CD4-positive, alpha-beta T cell treated with Interleukin-10 for 1 hour (primary cell): ENCODE results near the gene CELA3A.
"Not testable (repeated sequence)": the region's sequence is repeated elsewhere in the genome, so short reads cannot be mapped to it uniquely, and the experiment has no call there.

Experiments used
- DNase-seq: peaks from one replicate; pipeline ENCODE4 v3.0.0-alpha.2; 2020

The CELA3A gene

GRCh38 chr1:22001409-22001808 lies at the start of gene CELA3A:
CELA3A (plus strand) TSS chr1:22001657; CDS start chr1:22001675, 18 bp downstream.
- DNase-seq: no peak

GRCh38 chr1:21952786-21953520 lies 48.5 kb upstream of the CELA3A start:
- DNase-seq: no peak

- DNase-seq: no peak
These were observed 46.4 kb upstream of the CELA3A start for GRCh38 chr1:21955058-21955457.

GRCh38 chr1:21955501-21956281 lies 45.8 kb upstream of the CELA3A start:
- DNase-seq: no peak

DNA sequence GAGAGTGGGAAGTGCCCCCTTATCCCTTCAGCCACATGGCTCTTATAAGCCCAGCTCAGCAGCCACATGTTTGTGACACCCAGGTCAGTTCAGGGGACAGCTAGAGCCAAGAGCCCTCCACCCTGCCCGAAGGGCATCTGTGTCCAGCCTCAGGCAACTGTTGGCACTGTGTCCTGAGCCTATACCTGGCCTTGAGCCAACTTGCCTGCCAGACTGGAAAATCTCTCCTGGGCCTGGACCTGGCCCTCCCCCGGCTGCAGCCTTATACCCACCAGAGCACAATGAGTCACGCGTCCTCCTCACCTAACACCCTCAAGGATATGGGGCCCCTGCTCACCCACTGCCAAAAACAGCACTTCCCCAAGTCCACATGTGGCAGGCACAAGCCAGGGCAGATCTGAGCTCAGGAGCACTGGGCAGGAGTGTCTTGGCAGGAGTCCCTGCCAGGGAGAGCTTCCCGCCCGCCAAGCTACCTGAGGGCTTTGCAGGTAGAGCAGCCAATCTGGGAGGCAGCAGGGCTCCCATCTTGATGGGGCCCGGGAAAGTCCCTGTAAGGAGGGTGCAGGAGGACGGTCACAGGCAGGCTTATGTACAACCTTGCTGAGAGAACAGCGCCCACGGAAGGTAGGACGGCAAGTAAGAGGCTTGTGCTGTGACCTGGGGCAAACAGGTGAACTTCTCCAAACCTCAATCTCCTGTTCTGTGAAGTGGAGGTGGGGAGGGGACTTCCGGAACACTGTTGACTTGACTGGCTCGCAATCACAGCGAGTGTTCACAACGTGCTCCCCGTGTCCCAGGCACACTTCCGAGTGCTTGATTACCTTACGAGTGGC lies 44.5 kb upstream of the CELA3A start:
- DNase-seq: peak; percentile 75

GRCh38 chr1:21961337-21961736 lies 40.1 kb upstream of the CELA3A start:
- DNase-seq: no peak

DNA sequence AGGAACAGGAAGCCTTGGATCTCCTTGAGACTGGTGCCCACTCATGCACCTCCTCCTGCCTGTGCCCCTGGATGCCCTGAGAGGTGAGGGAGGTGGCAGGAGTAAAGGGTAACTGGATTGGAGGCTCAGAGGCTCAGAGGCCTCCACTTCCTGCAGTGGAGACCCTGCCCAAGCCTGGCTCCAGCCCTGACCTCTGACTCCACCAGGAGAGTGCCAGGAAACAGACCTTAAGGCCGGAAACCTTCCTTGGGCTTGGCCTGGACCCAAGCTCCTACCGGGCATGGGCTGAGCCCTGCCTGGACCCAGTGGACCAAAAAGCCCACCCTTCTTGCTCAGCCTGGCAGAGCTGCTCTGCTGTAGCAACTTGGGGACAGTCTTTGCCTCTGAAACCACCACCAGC lies 39.7 kb upstream of the CELA3A start:
- no peak for DNase-seq

DNA sequence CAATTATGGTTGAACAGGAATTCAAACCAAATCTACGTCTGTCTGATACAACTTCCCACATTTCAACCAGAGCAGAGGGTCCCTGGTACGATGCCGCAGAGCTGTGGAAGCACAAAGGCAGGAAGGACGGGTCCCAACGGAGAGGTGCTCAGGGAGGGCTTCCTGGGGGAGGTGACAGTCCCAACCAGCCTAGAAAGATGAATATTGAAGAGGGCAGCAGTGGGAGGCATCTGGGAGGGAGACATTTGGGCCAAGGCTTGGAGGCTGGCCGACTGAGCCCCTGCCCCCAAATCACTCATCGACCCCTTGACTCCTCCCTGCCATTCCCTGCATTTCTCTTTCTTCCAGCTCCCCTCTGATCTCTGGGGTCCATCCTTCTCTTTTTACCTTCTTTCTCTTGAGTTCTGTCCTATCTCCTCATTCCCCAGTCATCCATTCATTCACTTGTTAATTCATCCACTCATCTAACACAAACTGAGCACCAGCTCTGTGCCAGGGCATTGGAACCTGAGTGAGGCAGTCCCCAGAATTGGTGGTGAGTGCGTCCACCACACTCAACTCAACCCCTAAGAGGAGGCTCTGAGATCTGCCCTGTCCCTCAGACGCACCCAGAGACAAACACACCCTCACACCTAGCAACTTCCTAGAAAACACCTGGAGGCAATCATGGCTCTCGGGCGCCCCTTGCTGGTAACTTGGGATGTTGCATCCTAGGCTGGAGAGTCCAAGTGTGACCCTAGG lies 37.8 kb upstream of the CELA3A start:
- DNase-seq: peak; percentile 84

DNA sequence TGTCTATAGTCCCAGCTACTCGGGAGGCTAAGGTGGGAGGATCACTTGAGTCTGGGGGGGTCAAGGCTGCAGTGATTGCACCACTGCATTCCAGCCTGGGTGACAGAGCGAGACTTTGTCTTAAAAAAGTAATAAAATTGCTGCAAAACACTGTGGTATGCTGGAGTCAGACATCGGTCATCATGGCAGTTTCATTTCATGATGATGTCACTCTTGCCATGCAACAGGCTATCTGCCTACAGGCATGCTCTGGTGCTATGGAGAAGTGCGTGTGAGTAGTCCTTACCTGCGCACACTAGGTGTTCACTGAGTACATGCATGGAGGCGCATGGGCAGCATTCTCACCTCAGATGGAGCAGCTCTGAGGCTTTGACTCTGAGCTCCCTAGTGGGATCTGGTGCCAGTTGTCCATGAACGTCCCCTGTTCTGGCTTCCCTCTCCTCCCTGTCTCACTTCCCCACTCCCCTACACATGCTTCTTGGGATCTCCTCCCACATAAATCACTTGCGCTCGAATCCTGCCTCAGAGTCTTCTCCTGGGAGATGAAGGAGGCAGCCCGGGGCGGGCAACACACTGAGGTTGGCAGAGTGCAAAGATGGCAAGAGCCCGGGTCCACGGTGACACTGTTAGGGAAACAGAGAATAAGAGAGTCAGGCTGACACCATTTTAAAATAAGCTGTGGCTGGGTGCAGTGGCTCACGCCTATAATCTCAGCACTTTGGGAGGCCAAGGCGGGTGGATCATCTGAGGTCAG lies 35.0 kb upstream of the CELA3A start:
- DNase-seq: no peak

GRCh38 chr1:21967216-21967615 lies 34.2 kb upstream of the CELA3A start:
- not testable (repeated sequence) for DNase-seq

DNA sequence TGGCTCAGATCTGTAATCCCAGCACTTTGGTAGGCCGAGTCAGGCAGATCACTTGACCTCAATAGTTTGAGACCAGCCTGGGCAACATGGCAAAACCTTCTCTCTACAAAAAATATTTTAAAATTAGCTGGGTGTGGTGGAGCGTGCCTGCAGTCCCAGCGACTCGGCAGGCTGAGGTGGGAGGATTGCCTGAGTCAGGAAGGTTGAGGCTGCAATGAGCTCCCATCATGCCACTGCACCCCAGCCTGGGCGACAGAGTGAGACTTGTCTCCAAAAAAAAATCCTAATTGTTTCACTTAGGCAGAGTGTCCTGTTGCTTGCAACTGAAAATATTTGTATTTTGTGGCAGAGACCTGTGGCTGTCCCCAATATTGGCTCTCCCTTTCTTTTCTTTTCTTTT lies 32.4 kb upstream of the CELA3A start:
- not testable (repeated sequence) for DNase-seq

GRCh38 chr1:21970523-21970922 lies 30.9 kb upstream of the CELA3A start:
- DNase-seq: not testable (repeated sequence)

DNA sequence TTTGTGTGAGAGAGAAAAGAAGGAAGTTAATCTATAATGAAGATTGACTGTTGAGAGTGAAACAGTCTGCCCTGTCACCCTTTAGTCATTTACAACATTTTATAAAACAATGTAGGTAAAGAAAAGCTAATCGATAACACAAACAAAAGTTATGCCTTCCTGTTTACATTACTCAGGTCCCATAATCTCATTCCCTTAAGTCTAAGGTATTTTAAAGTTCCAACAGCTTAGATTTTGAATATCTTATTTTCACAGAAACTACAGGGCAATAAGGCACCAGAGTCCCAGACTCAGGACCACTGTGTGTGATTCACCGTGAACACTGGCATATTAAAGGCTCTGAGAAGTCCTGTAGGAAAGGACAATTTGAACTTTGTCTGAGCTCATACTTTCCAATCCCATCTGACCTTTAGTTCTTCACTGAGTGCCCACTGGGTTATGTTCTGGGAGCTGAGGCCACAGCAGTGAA lies 28.4 kb upstream of the CELA3A start:
- not testable (repeated sequence) for DNase-seq

DNA sequence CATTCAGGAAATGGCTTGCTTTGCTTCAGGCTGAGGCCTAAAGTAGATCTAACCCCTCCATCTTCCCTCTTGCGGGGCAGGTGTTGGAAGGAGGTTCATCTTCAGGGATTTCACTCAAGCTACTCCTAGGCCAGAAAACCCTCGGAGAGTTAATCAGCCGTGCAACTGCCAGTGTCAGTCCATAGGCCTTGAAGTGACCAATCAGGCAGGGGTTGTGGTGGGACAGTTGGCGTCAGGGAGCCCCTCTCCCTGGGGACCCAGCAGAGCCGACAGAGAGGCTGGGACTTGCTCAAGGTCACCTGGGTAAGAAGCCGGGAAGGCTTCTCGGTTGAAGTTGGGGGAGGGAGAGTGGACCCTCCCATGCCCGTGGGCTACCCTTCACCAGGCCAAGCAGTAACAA lies 27.5 kb upstream of the CELA3A start:
- not testable (repeated sequence) for DNase-seq

DNA sequence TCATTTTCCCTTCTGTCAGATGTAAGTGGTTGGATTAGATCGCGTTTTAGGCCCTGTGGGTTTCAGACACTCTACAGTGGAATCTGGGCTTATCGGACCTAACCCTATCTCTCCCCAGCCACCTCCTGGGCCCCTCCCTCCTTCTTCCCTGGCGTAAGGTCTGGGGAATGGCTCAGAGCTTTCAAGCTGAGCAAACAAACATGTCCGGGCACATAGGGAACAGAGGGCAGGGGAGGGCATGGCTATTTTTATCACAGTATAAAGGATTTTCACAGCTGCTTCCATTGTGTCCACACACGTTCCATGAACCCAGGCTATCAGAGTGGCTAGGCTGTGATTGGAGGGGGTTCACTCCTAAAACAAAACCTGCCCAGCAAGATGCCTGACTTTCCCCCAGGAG lies 26.8 kb upstream of the CELA3A start:
- not testable (repeated sequence) for DNase-seq

DNA sequence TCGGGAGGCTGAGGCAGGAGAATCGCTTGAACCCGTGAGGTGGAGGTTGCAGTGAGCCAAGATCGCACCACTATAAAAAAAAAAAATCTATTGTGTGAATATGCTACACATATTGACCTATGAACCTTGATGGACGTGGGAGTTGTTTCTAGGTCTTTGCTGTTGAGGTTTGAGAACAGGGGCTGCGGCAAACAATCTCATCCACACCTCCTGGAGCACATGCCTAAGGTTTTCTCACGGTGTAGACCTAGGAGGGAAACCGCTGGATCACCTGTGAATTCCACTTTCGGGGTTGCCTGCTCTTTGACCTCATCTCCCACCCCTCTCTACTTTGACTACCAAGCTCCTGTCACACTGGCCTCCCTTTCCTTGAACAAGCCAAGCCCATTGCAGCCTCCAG lies 26.2 kb upstream of the CELA3A start:
- DNase-seq: not testable (repeated sequence)

GRCh38 chr1:21976703-21977239 lies 24.7 kb upstream of the CELA3A start, which contains the start of gene CELA3B:
CELA3B (plus strand) TSS chr1:21977022; CDS start chr1:21977040, 18 bp downstream.
- not testable (repeated sequence) for DNase-seq

GRCh38 chr1:21978209-21978608 lies 23.2 kb upstream of the CELA3A start:
- DNase-seq: not testable (repeated sequence)

DNA sequence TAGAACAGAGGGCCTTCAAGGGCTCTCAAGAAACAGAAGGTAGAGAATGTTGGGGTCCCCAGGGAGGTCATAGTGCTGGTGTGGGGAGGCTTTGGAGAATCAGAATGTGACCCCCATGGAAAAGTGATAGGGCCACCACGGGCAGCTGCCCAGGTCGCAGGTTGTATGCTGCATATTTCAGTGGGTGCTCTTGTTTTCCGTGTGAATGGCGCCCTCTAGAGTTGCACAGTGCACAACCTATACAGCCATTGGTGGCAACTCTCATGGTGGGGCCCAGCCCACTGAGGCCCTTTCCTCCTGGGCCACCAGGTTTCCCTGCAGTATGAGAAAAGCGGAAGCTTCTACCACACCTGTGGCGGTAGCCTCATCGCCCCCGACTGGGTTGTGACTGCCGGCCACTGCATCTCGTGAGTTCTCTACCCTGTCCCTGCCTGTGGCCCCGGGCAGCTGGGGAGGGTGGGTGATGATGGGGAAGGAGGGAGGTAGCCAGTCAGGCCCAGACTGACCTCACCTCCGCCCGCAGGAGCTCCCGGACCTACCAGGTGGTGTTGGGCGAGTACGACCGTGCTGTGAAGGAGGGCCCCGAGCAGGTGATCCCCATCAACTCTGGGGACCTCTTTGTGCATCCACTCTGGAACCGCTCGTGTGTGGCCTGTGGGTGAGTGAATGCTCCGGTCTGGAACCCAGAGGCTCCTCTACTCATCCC lies 20.8 kb upstream of the CELA3A start:
- DNase-seq: not testable (repeated sequence)

GRCh38 chr1:21981253-21981652 lies 20.2 kb upstream of the CELA3A start:
- DNase-seq: not testable (repeated sequence)
